KOPT-K1 (cell line): ENCODE measurements around the gene ILF3.

ENCODE experiments used
- H3K27ac ChIP-seq: fragments of 200-600 bp; sonication (generic); 2 replicates; pipeline ENCODE4 v1.5.1; 2016; ENCODE audit warnings: antibody characterized with exemption, mild to moderate bottlenecking, low read depth, low read length; ENCODE audit not compliant: poor library complexity, severe bottlenecking
- H3K36me3 ChIP-seq: fragments of 200-600 bp; sonication (generic); 2 replicates; pipeline ENCODE4 v1.5.1; 2017; ENCODE audit warnings: antibody characterized with exemption, mild to moderate bottlenecking, low read length, moderate library complexity; ENCODE audit not compliant: insufficient read depth
- H3K9me3 ChIP-seq: fragments of 200-600 bp; sonication (generic); 2 replicates; pipeline ENCODE4 v1.5.1; 2017; ENCODE audit warnings: antibody characterized with exemption, low read length, mild to moderate bottlenecking; ENCODE audit not compliant: insufficient read depth, poor library complexity, severe bottlenecking

ILF3 gene

DNA sequence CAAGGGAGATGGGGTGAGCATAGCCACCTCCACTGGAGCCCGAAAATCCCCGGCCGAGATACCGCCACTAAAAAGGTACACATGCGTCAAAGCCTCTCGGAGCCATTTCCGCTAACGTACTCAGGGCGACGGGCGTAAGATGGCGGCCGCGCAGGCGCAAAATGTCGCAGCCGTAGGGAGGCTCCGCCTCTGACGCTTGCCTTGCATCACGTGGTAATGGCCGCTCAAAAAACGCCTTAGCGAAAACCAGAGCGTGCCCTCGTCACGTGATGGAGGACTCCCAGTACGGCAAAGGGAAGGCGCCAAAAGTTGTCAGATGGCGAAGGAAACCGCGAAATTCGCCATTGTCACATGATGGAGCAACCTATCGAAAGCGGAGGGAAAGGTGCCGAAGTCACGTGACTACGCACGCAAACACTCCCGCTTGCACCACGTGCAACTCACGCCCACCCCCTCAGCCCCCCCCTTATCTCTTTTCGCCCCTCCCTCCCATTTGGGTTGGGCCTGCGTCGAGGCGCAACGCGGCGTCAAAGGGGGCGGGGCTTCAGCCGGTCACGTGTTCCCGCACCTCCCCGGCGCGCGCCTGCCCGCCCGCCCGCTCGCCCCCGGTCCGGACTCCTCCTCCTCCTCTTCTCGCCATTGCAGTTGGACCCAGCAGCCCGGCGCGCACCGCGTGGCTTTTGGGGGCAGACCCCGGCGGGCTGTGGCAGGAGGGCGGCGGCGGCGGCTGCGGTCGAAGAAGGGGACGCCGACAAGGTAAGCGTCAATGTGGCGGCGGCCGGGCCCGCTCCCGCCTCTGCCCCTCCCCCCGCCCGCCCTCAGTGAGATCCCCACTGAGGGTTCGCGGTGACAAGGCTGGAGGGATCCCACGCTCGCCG lies at the start of gene ILF3:
TSS of gene ILF3 (plus strand) at position 615 of the 878 bp plus-strand sequence. CDS start 16,260 bp downstream, outside the sequence.
- H3K27ac ChIP-seq: peak within 1 kb of the TSS; percentile 92
- H3K9me3 ChIP-seq: no peaks in the 10 kb centered on the region
- peaks cover 49% of the 10 kb centered on the region for H3K36me3 ChIP-seq

- no peaks in the 10 kb centered on the region for H3K36me3 ChIP-seq
- no peaks in the 10 kb centered on the region for H3K9me3 ChIP-seq
- H3K27ac ChIP-seq: peak overlapping the region; percentile 91
Observed at GRCh38 chr19:10604460-10604980, 49.6 kb upstream of the ILF3 start.

DNA sequence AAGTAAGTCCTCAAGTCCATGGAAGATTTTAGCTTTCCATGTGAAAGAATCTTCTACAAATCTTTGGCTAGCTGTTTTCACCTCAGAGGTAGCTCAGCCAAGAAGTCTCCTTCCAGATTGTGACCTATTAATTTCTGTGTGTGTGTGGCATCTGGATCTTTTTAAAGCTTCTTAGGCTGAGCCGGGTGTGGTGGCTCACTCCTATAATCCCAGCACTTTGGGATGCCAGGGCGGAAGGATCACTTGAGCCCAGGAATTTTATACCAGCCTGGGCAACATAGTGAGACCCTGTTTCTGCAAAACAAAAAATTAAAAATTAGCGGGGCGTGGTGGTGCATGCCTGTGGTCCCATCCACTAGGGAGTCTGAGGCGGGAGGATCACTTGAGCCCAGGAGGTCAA lies 42.2 kb upstream of the ILF3 start:
- Histone ChIP-seq H3K36me3 (no peaks in the 10 kb centered on the region), H3K27ac (no peak overlapping the region), H3K9me3 (no peaks in the 10 kb centered on the region)

DNA sequence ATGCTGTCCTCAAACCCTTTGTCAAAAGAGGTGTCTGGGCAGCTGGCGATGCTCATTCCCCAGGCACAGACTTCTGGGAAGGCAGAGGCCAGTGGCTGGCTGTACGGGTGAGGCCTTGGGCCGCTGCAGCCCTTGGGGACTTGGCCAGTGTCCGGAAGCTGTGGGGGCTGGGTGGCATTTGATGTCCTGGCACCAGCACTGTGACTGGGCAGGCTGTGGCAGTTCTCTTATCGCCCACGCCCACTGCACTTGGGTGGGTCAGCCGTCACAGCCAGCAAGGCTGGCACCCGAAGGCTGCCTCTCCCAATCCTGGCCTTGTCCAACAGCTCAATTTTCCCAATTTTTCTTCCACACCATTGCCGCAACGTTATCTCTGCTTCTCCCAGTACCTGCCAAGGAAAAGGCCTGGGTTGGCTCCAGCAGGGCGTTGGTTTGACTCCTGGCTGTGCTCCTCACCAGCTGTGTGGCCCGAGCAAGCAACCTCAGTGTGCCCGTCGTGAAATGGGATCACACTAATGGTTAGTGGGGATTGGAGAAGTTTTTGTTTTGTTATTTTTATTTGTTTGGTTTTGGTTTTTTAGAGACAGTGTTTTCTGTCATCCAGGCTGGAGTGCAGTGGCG lies 41.5 kb upstream of the ILF3 start:
- Histone ChIP-seq H3K27ac (no peak overlapping the region), H3K9me3 (no peaks in the 10 kb centered on the region), H3K36me3 (no peaks in the 10 kb centered on the region)

DNA sequence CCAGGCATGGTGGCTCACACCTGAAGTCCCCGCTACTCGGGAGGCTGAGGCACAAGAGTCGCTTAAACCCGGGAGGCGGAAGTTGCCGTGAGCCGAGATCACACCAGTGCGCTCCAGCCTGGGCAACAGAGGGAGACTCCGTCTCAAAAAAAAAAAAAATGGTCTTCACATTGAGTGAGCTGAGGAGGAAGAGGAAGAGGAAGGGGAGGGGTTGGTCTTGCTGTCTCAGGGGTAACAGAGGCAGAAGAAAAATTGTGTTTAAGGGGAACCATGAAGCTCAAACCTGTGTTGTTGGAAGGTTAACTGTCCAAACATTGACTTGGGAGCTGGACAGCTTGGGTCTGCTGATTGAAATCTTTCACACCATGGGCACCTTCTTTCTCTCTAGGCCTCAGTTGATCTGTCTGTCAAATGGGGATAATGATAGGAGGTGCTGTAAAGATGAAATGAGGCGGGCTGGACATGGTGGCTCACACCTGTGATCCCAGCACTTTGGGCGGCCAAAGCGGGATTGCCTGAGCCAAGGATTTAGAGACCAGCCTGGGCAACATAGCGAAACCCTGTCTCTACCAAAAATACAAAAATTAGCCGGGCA lies 38.6 kb upstream of the ILF3 start:
- H3K36me3 ChIP-seq: no peaks in the 10 kb centered on the region
- no peaks in the 10 kb centered on the region for H3K9me3 ChIP-seq
- peak overlapping the region; percentile 7 for H3K27ac ChIP-seq

GRCh38 chr19:10617409-10618121 lies 36.6 kb upstream of the ILF3 start:
- Histone ChIP-seq H3K27ac (no peak overlapping the region), H3K36me3 (no peaks in the 10 kb centered on the region), H3K9me3 (no peaks in the 10 kb centered on the region)

DNA sequence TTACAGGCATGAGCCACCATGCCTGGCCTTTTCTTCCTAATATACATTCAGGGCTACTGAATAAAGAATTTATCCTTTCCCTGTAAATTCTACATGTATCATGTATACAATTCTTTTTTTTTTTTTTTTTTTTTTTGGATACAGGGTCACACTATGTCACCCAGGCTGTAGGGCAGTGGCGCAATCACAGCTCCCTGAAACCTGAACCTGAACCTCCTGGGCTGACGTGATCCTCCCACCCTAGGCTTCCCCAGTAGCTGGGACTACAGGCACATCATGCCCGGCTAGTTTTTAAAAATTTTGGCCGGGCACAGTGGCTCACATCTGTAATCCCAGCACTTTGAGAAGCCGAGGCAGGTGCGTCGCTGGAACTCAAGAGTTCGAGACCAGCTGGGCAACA lies 35.3 kb upstream of the ILF3 start:
- Histone ChIP-seq H3K36me3 (no peaks in the 10 kb centered on the region), H3K9me3 (no peaks in the 10 kb centered on the region), H3K27ac (no peak overlapping the region)

- Histone ChIP-seq H3K9me3 (no peaks in the 10 kb centered on the region), H3K36me3 (peaks cover 2% of the 10 kb centered on the region; the same call in 1 of the 2 replicates), H3K27ac (no peak overlapping the region)
Observed at GRCh38 chr19:10620786-10621185, 33.4 kb upstream of the ILF3 start.

DNA sequence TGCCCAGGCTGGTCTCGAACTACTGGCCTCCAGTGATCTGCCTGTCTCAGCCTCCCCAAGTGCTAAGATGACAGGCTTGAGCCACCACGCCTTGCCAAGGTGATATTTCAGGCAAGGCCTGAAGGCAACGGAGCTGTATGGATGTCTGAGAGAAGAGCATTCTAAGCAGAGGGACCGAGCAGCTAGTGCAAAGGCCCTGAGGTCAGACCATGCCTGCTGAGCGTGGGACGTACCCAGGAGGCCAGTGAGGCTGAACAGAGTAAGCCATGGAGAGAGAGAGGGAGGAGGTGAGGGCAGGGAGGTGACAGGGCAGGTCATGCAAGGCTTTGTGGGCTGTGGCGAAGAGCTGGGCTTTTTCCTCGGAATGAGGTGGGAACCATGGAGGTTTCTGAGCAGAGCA lies 32.2 kb upstream of the ILF3 start:
- Histone ChIP-seq H3K27ac (no peak overlapping the region), H3K36me3 (peaks cover 8% of the 10 kb centered on the region; the same call in 1 of the 2 replicates), H3K9me3 (no peaks in the 10 kb centered on the region)

GRCh38 chr19:10624585-10624984 lies 29.6 kb upstream of the ILF3 start:
- Histone ChIP-seq H3K9me3 (no peaks in the 10 kb centered on the region), H3K36me3 (peaks cover 25% of the 10 kb centered on the region), H3K27ac (no peak overlapping the region)

DNA sequence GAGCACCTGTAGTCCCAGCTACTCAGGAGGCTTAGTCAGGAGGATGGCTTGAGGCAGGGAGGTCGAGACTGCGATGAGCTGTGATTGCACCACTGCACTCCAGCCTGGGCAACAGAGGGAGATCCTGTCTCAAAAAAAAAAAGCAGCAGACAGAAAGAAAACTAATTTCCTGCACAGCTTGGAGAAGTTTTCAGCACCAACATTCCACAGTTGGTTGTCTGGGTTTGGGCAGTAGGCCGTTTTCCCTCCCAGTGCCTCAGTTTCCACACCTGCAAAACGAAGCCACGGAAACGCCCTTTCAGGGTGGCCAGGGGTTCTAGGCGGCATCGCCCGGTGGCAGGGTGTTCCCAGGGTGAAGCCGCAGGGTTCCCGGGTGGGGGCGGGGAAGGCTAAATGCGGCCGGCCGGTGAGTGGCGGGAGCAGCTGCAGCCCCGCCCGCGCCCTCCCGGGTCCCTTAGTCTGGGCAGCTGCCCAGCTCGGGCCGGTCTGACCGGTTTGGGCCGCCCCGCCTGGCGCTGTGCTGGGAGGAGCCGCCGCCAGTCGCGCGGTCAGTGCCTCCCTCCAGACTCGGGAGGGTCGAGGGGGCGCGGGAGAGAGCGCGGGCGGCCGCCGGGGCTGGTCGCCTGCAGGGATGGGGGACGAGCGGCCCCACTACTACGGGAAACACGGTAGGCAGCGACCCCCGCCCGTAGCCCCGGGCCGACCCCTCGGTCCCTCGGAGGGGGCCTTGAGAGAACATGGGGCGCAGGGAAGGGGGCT lies 29.0 kb upstream of the ILF3 start, which contains the start of gene SLC44A2:
TSS of gene SLC44A2 (plus strand) at position 551 of the 759 bp plus-strand sequence. CDS start at position 632, 81 bp downstream.
- Histone ChIP-seq H3K27ac (no peak within 1 kb of the TSS), H3K36me3 (peaks cover 30% of the 10 kb centered on the region), H3K9me3 (no peaks in the 10 kb centered on the region)

DNA sequence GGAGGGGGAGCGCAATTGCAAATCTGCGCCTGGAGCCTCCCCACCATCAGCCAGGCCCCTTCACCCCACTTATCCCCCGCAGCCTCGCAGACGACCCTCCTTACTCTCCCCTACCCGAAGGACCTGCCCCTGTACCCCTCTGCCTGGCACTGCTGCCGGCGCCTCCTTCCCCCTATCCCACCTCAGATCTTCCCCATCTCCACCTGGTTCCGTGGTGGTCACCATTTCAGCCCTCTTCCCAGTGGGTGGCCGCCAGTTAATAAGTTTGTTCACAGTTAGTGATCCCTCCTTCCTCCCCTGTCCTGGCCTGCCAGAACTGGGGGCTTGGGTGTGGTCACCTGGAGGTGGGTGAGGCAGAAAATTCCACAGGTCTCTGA lies 28.4 kb upstream of the ILF3 start:
- H3K9me3 ChIP-seq: no peaks in the 10 kb centered on the region
- H3K27ac ChIP-seq: no peak overlapping the region
- peaks cover 33% of the 10 kb centered on the region for H3K36me3 ChIP-seq

DNA sequence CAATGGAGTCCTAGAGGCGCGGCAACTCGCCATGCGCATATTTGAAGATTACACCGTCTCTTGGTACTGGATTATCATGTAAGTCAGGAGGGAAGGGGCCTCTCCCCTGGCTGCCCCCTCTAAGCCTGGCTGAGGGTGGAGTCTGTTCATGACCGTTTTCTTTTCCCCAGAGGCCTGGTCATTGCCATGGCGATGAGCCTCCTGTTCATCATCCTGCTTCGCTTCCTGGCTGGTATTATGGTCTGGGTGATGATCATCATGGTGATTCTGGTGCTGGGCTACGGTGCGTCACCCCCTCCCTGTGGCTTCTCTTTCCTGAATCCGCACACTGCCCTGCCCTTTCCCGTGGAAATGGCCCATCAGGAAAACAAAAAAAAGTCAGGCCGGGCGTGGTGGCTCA lies 22.3 kb upstream of the ILF3 start:
- peaks cover 82% of the 10 kb centered on the region for H3K36me3 ChIP-seq
- H3K27ac ChIP-seq: no peak overlapping the region
- no peaks in the 10 kb centered on the region for H3K9me3 ChIP-seq

GRCh38 chr19:10634430-10634829 lies 19.7 kb upstream of the ILF3 start:
- Histone ChIP-seq H3K36me3 (peaks cover 91% of the 10 kb centered on the region), H3K27ac (no peak overlapping the region), H3K9me3 (no peaks in the 10 kb centered on the region)
